Neural progenitor cell (in vitro differentiated cells): ENCODE results near the gene TNFRSF18. TPM values are rescaled to one million over a fixed set of nuclear protein-coding genes. Genes with fewer than 3 reads are reported as not detected.

Experiments
- DNase-seq: peaks from one replicate; pipeline ENCODE4 v3.0.0-alpha.2; 2016; ENCODE audit warnings: low spot score
- H2AFZ ChIP-seq: fragments of 200-600 bp; sonication (generic); replicated peaks from 2 replicates; pipeline ENCODE4 v1.6.1; 2016; ENCODE audit warnings: antibody characterized with exemption
- H3F3A ChIP-seq: fragments of 200-600 bp; sonication (generic); 2 replicates; pipeline ENCODE4 v1.6.1; 2016; ENCODE audit warnings: antibody characterized with exemption, low read depth
- H3K27ac ChIP-seq: fragments of 200-600 bp; sonication (generic); 2 replicates; pipeline ENCODE4 v1.5.1; 2016; ENCODE audit warnings: mild to moderate bottlenecking
- H3K27me3 ChIP-seq: fragments of 200-600 bp; sonication (generic); 2 replicates; pipeline ENCODE4 v1.6.1; 2016; ENCODE audit warnings: mild to moderate bottlenecking, moderate library complexity
- H3K36me3 ChIP-seq: fragments of 200-600 bp; sonication (generic); 2 replicates; pipeline ENCODE4 v1.5.1; 2016
- H3K4me1 ChIP-seq: fragments of 200-600 bp; sonication (generic); 2 replicates; pipeline ENCODE4 v1.6.1; 2016; ENCODE audit warnings: mixed run types
- H3K4me2 ChIP-seq: fragments of 200-600 bp; sonication (generic); 2 replicates; pipeline ENCODE4 v1.6.1; 2016
- H3K4me3 ChIP-seq: fragments of 200-600 bp; sonication (generic); 2 replicates; pipeline ENCODE4 v1.5.1; 2016
- H3K79me2 ChIP-seq: fragments of 200-600 bp; sonication (generic); 2 replicates; pipeline ENCODE4 v1.6.1; 2016; ENCODE audit warnings: low read depth
- H3K9ac ChIP-seq: fragments of 200-600 bp; sonication (generic); 2 replicates; pipeline ENCODE4 v1.6.1; 2016
- H3K9me3 ChIP-seq: fragments of 200-600 bp; sonication (generic); 2 replicates; pipeline ENCODE4 v1.5.1; 2016; ENCODE audit warnings: low read depth
- H4K20me1 ChIP-seq: fragments of 200-600 bp; sonication (generic); 2 replicates; pipeline ENCODE4 v1.6.1; 2016; ENCODE audit warnings: low read depth
- H3K27ac Mint-ChIP-seq: 3 replicates; pipeline ENCODE4 v1.8.0; 2021; ENCODE audit warnings: mixed read lengths
- H3K27me3 Mint-ChIP-seq: 2 replicates; pipeline ENCODE4 v1.8.0; 2022; ENCODE audit warnings: low read depth, mild to moderate bottlenecking, inconsistent platforms, moderate library complexity, mixed read lengths; ENCODE audit not compliant: insufficient read depth
- H3K36me3 Mint-ChIP-seq: 3 replicates; pipeline ENCODE4 v1.8.0; 2021; ENCODE audit warnings: mixed read lengths
- H3K4me1 Mint-ChIP-seq: 3 replicates; pipeline ENCODE4 v1.8.0; 2021; ENCODE audit warnings: mixed read lengths
- H3K4me3 Mint-ChIP-seq: 3 replicates; pipeline ENCODE4 v1.8.0; 2021; ENCODE audit warnings: mild to moderate bottlenecking, moderate library complexity, mixed read lengths
- H3K9me3 Mint-ChIP-seq: 3 replicates; pipeline ENCODE4 v1.8.0; 2020; ENCODE audit warnings: mixed read lengths
- CTCF ChIP-seq: fragments of 200-600 bp; sonication (generic); IDR thresholded peaks from 2 replicates; pipeline ENCODE4 v1.5.1; 2017; ENCODE audit warnings: antibody characterized with exemption, mild to moderate bottlenecking
- EZH2 ChIP-seq: fragments of 200-600 bp; sonication (generic); IDR thresholded peaks from 2 replicates; pipeline ENCODE4 v1.6.1; 2017; ENCODE audit warnings: antibody characterized with exemption, mild to moderate bottlenecking, moderate library complexity
- EZH2phosphoT487 ChIP-seq: fragments of 200-600 bp; sonication (generic); IDR thresholded peaks from 2 replicates; pipeline ENCODE4 v1.6.1; 2017; ENCODE audit warnings: antibody characterized with exemption
- total RNA-seq: library from RNA; depleted of rRNA; stranded (reverse); fragments of >200 nt; gene quantifications from 2 replicates; pipeline ENCODE4 v1.2.3, GENCODE V29; 2015; ENCODE audit warnings: low replicate concordance

TNFRSF18 gene
- total RNA-seq, 1 donor from 2014 or later: not detected

DNA sequence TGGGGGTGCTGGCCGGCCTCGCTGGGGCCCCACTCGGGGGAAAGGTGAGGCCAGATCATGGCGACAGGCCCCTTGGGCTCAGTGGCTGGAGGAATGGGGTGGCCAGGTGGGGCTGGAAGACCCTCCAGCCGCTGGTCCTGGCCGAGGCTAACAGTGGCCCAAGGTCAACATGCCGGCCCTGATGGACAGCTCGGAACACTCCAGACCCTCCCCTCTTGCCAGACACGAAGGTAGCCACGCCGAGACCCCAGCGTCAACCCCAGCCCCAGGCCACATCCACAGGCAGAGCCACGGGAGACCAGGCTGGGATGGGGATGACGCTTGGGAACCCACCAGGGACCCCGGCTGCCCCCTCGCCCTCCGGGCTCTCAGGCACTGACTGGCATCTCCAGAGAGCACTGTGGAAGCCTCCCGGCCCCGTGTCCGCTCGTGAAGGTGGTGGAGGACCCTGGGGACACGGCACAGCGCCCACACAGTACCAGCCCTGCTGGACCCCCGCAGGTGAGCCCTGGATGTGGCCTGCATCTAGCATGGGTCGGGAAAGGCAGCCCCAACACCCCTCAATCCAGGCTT is 41.0 kb upstream of the TNFRSF18 start:
- Mint-ChIP-seq H3K9me3 (no peaks in the 10 kb centered on the region), H3K27me3 (peaks cover 4% of the 10 kb centered on the region), H3K36me3 (peaks cover 2% of the 10 kb centered on the region), H3K27ac (no peak overlapping the region), H3K4me3 (no peak overlapping the region), H3K4me1 (no peaks in the 10 kb centered on the region)
- Histone ChIP-seq H3K4me2 (peak overlapping the region; percentile 68), H3K27me3 (peaks cover 30% of the 10 kb centered on the region), H3K79me2 (no peaks in the 10 kb centered on the region), H3K9ac (no peak overlapping the region), H2AFZ (no peak overlapping the region), H4K20me1 (peaks cover 19% of the 10 kb centered on the region), H3F3A (peaks cover 12% of the 10 kb centered on the region), H3K27ac (no peak overlapping the region), H3K4me1 (peaks cover 5% of the 10 kb centered on the region), H3K9me3 (no peaks in the 10 kb centered on the region), H3K36me3 (no peaks in the 10 kb centered on the region), H3K4me3 (no peak overlapping the region)
- TF ChIP-seq CTCF (no peak), EZH2 (no peak), EZH2phosphoT487 (no peak)
- DNase-seq: no peak

- peaks cover 19% of the 10 kb centered on the region for H4K20me1 ChIP-seq
- TF ChIP-seq CTCF (no peak), EZH2 (peak; percentile 50)
- Mint-ChIP-seq H3K4me3 (peak within 1 kb of the TSS; percentile 64), H3K9me3 (no peaks in the 10 kb centered on the region), H3K36me3 (no peaks in the 10 kb centered on the region), H3K27me3 (peaks cover 4% of the 10 kb centered on the region), H3K4me1 (no peaks in the 10 kb centered on the region), H3K27ac (no peak within 1 kb of the TSS)
- peak; percentile 64 for DNase-seq
- no peaks in the 10 kb centered on the region for H3K79me2 ChIP-seq
- peak within 1 kb of the TSS; percentile 68 for H3K4me2 ChIP-seq
- no peaks in the 10 kb centered on the region for H3K9me3 ChIP-seq
- no peak within 1 kb of the TSS for H3K27ac ChIP-seq
- H3K36me3 ChIP-seq: no peaks in the 10 kb centered on the region
- H3K27me3 ChIP-seq: peaks cover 30% of the 10 kb centered on the region
- peaks cover 12% of the 10 kb centered on the region for H3F3A ChIP-seq
- no peak within 1 kb of the TSS for H3K9ac ChIP-seq
- peak within 1 kb of the TSS; percentile 48 for H2AFZ ChIP-seq
- peaks cover 5% of the 10 kb centered on the region for H3K4me1 ChIP-seq
- peak within 1 kb of the TSS; percentile 18 for H3K4me3 ChIP-seq
Measured at GRCh38 chr1:1246577-1247340, 40.4 kb upstream of the TNFRSF18 start, which contains the start of gene C1QTNF12. TSS of gene C1QTNF12 (minus strand) at chr1:1246722. CDS start at chr1:1246690, 32 bp downstream.

- H3K4me3 ChIP-seq: peak overlapping the region; percentile 18
- peaks cover 30% of the 10 kb centered on the region for H3K27me3 ChIP-seq
- Mint-ChIP-seq H3K36me3 (no peaks in the 10 kb centered on the region), H3K9me3 (no peaks in the 10 kb centered on the region), H3K4me1 (no peaks in the 10 kb centered on the region), H3K4me3 (no peak overlapping the region), H3K27ac (no peak overlapping the region), H3K27me3 (peaks cover 4% of the 10 kb centered on the region)
- no peak for DNase-seq
- peak overlapping the region; percentile 68 for H3K4me2 ChIP-seq
- H3K9me3 ChIP-seq: no peaks in the 10 kb centered on the region
- no peak overlapping the region for H3K27ac ChIP-seq
- peaks cover 12% of the 10 kb centered on the region for H3F3A ChIP-seq
- peaks cover 19% of the 10 kb centered on the region for H4K20me1 ChIP-seq
- no peaks in the 10 kb centered on the region for H3K79me2 ChIP-seq
- H3K36me3 ChIP-seq: no peaks in the 10 kb centered on the region
- TF ChIP-seq EZH2: no peak
- no peak for TF ChIP-seq EZH2phosphoT487
- no peak for TF ChIP-seq CTCF
- no peak overlapping the region for H3K9ac ChIP-seq
- H2AFZ ChIP-seq: no peak overlapping the region
- peaks cover 5% of the 10 kb centered on the region for H3K4me1 ChIP-seq
Measured at GRCh38 chr1:1245817-1246576, 39.6 kb upstream of the TNFRSF18 start.
